HS-5 (cell line): ENCODE data around the gene GNAI2.

ENCODE experiments used
- DNase-seq: peaks from one replicate; pipeline ENCODE4 v3.0.0-alpha.2; 2012; ENCODE audit warnings: low read depth

Gene GNAI2

GRCh38 chr3:50297896-50298725, 62.1 kb downstream of the GNAI2 start:
- DNase-seq: no peak

GRCh38 chr3:50298836-50299637, 63.0 kb downstream of the GNAI2 start, which contains the start of the genes HYAL3 and NAA80:
Gene HYAL3, minus strand, starts transcription at chr3:50299405. Its CDS starts 3,803 bp downstream, at chr3:50295602.
Gene NAA80, minus strand, starts transcription at chr3:50299405. Its CDS starts 1,942 bp downstream, at chr3:50297463.
- peak; percentile 98 for DNase-seq

- no peak for DNase-seq
These were observed 63.6 kb downstream of the GNAI2 start for GRCh38 chr3:50299638-50299928.

- no peak for DNase-seq
These were observed 64.1 kb downstream of the GNAI2 start for GRCh38 chr3:50299929-50300680.

GRCh38 chr3:50300681-50301254, 64.8 kb downstream of the GNAI2 start:
- no peak for DNase-seq

- DNase-seq: no peak
These were observed 66.3 kb downstream of the GNAI2 start for GRCh38 chr3:50302095-50303012.

GRCh38 chr3:50303013-50303815, 67.2 kb downstream of the GNAI2 start, which contains the start of gene HYAL1:
Gene HYAL1, minus strand, starts transcription at chr3:50303574. Its CDS starts 618 bp downstream, at chr3:50302956.
- DNase-seq: no peak

GRCh38 chr3:50304601-50305000, 68.6 kb downstream of the GNAI2 start:
- no peak for DNase-seq
